HUDEP-2 (cell line): ENCODE results near the gene GFRAL.
"Not testable (repeated sequence)": the region's sequence is repeated elsewhere in the genome, so short reads cannot be mapped to it uniquely, and the experiment has no call there.

Source experiments
- DNase-seq, 76 experiments: peaks; one replicate each; lab custom pipeline; 2025; ENCODE audit not compliant: unreplicated experiment in 76 of 76; lab: John Stamatoyannopoulos, UW

GFRAL gene, protein sequence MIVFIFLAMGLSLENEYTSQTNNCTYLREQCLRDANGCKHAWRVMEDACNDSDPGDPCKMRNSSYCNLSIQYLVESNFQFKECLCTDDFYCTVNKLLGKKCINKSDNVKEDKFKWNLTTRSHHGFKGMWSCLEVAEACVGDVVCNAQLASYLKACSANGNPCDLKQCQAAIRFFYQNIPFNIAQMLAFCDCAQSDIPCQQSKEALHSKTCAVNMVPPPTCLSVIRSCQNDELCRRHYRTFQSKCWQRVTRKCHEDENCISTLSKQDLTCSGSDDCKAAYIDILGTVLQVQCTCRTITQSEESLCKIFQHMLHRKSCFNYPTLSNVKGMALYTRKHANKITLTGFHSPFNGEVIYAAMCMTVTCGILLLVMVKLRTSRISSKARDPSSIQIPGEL

DNA sequence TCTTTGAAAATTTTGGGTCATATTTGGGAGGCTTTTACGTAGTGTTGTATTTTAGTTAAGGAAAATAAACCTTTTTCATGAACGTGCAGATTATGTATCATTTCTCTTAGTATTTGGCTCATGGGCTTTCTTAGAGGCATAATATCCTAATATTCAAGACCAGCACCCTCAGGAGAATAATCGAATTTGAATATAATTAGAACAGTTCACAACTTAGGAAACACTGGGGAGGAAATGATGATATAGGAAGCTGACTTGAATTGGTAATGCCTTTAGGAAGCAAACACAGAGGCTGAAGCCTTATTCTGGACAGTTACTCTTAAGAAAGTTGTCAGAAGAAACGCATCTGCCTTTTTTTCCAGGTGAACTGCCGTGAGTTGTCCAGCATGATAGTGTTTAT, at the start of gene GFRAL:
Gene GFRAL, plus strand, starts transcription at position 301 of the 400 bp plus-strand sequence. Its CDS starts 86 bp downstream, at position 387.
- no peak for DNase-seq

DNA sequence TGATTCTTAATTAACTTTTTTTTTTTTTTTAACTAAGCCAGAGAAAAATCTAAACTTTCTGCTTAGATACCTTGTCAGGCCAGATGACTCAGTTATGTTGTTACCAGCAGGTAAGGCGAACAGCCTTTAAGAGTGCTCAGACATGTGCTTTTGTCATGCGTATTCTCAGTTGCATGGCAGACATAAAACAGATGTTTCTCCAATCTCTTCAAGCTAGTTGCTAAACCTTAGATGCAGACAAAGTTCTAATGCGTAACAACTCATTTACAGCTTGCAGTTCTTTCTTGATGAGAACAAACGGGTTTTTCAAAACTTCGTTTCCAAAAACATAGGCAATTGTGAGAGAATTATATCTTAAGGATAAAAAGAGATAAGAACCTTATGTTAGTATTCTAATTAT, 49.6 kb upstream of the GFRAL start:
- no peak for DNase-seq

DNA sequence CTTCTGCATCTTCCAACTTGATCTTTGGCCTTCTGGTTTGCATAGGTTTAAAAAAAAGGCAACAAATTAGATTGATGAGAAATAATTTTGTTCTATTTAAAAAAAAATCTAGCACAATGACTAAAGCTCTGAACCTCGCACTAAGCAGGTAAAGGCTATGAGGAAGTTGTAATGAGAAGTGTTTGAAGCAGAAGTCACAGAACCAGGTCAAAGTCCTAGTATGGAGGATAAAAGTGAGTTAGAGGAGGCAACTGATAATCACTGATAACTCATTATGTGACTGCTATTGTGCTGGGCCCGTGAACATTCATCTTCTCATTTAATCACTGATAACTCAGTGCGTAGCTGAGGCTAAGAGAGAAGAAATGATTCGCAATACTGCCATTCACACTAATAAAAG, 46.1 kb upstream of the GFRAL start:
- DNase-seq: no peak

DNA sequence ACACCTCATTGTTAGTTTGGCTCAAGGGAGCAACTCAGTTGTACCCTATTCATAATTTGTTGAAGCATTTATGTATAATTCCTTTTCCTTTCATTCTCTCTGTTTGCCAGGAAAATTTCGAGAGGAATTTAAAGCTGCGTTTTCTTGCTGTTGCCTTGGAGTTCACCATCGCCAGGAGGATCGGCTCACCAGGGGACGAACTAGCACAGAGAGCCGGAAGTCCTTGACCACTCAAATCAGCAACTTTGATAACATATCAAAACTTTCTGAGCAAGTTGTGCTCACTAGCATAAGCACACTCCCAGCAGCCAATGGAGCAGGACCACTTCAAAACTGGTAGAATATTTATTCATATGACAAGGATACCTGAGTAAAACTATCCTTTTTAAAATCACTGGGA, 45.2 kb upstream of the GFRAL start:
- no peak for DNase-seq

DNA sequence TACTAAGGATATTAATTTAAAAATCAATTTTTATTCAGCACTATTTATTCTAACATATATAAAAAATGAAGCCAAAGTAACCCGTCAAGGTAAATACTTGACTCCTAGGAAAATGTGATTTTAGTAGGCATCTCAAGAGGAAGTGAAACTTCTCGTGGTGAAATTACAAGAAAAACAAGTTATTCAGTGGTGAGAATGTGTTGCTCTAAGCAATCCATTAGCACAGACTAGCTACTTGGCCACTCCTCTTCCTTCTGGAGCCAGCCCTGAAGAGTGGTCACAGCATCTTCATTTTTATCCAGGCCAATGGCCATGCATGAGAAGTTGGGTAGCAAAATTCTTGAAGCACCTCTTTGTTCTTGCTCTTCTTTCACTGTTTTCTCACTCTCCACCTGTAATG, 40.4 kb upstream of the GFRAL start:
- DNase-seq: no peak

DNA sequence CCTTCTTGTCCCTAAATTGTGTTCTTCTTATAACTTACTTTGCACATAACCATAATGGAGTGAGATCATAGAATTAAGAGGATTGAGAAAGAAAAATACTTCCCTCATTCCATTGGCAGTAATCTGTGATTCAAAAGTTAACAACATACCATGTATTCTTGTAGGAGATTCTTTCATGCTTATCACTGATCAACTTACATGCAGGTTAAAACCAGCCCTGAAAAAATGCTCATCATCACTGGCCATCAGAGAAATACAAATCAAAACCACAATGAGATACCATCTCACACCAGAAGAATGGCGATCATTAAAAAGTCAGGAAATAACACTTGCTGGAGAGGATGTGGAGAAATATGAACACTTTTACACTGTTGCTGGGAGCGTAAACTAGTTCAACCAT, 36.5 kb upstream of the GFRAL start:
- no peak for DNase-seq

DNA sequence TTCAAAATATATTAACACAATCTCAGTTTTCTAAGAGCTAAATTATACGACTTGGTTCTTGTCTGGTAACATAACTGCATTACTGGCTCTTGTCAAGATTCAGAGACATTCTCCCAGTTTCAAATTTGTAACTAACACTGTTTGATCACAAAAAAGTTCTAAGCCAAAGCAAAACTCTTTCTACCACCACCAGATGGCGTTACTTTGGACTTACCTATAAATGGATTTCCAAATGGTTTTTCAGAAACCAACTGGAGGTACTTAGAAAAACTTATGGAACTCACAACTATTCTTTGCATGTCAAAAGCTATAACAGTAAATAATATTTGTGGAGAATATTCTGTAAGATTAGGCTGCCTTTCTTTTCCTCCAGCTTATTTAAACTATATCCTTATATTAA, 34.2 kb upstream of the GFRAL start:
- peak in 8 of 76 experiments; percentile 1 to 17 (median 11) for DNase-seq

DNA sequence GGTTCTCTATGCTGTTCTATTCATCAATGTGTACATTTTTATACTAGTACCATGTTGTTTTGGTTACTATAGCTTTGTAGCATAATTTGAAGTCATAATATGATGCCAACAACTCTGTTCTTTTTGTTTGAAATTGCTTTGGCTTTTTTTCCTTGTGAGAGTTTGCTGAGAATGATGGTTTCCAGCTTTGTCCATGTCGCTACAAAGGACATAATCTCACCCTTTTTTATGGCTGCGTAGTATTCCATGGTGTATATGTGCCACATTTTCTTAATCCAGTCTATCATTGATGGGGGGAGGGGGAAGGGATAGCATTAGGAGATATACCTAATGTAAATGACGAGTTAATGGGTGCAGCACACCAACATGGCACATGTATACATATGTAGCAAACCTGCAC, 30.1 kb upstream of the GFRAL start:
- DNase-seq: not testable (repeated sequence)

DNA sequence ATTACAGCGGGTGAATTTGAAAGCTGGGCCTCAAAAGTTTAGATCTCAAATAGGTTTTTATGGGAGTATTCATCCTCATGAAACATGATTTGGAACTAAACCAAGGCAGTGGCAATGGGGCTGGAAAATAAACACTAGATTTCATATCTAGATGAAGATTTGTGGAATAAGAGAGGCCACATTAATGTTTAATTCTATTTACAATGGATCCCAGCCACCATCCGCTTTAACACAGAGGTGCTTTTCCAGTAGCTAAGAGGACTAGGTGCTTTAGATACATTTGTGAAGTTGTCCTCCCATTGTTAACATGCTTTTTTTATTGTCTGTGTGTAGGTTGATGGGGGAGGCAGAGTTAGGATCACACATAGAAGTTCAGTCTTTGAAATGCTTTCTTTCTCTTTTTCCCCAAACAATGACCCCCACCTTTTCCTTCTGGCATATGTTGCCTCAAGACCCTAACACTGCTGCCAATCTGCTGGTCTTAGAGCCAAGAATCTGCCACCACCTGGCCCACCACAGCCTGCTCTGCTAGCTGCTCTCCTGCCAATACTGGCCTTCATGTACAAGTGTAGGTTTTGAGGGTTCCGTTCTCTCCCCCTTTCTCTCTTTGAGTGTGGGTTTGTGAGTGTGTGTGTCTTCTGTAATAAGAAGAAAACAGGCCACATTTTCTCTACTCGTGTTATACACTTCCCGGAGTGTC, 27.8 kb upstream of the GFRAL start:
- no peak for DNase-seq

DNA sequence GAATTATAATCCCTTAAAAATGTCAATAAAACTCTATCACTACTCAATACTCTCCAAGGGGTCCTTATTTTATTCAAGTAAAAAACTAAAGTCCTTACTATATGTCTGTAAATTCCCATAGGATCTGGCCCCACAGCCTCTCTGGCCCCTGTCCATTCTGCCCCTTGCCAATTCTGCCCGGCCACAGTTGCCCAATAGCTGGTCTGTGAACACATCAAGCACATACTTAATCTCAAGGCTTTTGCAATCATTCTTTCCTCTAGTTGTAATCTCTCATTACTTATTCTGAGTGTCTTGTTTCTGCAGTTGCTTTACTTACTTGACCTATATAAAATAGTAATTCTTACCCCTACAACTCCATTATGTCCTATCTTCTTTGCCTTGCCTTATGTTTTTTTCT, 22.5 kb upstream of the GFRAL start:
- DNase-seq: no peak

DNA sequence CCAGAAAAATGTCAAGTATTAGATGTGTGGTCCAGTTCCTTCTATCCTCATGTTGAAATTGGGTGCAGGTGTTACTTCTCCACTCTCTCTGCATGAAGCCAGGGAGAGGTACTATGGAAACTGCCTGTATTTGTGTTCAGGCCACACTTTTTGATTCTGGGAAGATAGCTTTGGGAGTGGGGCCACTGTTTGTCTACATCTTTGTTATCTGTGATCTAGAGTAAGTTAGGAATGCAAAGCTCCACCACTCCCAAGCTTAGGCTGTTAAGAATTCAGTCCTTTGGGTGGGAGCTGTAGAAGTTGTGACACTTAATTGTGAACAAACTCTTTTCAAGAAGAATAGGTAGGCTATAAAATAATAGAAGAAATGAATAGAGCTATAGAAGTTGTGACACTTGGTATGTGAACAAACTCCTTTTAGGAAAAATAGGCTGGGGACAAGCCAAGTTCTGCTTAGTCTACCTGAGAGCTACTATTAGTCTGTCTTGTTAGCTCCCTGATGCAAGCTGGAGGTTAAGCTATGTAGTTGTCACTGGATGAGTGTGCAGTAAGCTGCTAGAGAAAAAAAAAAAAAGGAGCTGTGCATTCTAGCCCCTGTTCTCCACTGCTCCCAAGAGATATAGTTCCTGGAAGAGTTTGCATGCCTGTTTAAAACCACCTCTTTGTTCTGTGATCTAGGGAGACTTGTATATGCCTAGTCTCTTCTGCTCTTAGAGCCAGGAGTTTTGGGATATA, 7.1 kb upstream of the GFRAL start:
- DNase-seq: no peak

DNA sequence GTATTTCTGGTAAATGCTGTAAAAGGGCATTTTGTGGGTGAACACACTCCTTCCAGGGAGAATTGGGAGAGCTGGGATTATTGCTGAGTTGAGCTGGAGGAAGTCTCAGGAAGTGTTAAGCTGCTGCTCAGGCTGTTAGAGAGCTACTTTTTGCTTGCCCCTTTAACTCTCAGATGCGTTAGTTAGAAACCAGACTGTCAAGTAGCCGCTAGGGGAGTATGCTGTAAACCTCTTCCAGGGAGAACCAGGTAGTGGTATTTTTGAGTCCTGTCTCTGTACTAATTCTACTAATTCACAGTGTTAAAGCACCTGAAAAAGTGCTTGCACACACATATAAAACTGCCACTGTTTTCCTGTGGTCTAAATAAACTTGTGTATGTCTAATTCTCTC, 6.6 kb upstream of the GFRAL start:
- no peak for DNase-seq

DNA sequence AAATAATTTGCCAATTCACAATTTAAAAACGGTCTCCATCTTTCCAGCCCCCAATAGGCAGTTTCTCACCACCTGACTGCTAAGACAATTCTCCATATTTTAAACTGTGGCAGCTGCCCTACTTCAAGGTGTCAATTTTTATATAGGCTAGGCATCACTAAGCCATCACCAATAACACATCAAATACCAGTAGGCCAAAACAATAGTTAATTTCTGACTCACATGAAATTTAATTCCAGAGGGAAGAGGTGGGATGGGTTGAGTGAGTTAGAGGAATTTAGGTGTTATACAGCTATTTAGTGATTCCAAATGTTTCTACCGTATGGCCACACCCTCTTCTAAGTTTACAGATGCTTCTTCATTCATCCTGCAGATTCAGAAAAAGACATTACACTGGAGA, 49.9 kb downstream of the GFRAL start:
- DNase-seq: no peak

DNA sequence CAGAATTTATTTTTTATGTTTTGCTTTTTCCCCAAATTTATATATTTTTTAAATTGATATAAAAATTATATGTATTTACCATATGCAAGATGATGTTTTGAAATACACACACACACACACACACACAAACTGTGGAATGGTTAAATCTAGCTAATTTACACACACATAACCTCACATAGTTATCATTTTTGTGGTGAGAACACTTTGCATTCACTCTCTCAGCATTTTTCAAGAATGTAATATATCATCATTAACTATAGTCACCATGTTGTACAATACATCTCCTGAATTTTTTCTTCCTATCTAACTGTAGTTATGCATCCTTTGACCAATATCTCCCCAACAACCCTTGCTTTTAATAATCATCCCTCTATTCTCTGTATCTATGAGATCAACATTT, 52.2 kb downstream of the GFRAL start:
- DNase-seq: no peak

DNA sequence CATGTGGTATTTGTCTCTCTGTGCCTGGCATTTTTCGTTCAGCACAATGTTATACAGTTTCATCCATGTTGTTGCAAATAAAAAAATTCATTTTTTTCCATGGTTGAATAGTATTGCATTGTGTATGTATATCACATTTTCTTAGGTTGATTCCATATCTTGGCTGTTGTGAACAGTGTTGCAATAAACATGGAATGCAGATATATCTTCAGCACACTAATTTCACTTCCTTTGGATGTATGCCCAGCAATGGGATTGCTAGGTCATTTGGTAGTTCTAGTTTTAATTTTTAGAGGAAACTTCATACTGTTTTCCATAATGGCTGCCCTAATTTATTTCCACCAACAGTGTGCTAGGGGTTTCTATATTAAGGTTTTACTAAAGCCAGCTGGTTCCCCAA, 52.6 kb downstream of the GFRAL start:
- DNase-seq: no peak

DNA sequence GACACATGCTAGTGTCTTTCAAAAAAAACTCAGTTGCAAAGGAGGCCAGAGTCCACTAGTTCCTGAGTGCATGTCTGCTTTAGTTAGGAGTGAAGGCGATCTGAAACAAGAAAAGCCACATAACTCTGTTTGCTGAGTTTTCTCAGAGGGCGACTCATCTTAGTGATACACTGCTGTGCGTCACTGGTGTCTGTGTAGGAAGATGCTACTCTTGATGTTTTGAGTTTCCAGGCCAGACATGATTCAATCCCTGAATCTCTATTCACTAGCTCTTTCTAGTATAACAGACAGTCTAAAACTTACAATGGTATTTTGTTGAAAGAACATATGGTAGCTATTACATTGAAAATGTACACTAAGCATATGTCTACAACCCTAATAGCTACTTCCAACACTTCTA, 60.9 kb downstream of the GFRAL start:
- no peak for DNase-seq

DNA sequence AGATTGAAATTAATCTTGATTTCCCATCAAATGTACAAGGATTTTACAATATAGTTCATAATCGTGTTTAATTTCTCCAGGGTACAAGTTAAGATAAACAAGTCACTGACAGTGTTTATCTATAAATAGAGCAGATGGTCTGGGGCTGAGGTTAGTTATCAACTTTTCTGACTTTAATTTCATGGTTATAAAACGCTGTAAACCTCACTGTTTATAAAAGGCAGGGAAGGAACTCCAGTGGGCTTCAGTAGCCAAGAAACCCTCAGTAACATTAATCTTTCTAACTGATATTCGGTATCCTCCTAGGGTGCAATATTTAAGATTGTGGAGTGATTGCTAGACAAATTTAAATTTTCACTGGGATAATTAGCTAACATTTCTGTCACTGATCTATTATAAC, 68.6 kb downstream of the GFRAL start:
- no peak for DNase-seq

DNA sequence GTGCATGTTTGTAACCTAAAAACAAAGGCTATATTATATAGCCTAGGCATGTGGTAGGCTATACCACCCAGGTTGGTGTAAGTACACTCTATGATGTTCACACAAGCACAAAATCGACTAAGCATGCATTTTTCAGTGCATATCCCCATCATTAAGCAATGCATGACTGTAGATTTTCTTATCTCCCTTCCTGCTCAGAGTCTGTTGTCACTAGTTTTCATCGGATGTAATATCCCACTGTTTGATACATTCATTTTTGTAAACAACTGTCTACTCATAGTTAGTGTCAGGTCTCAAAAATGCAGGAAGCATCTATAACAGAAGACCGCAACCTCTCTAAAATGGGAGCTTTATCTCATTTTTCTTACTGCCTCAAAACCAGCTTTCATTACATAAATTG, 70.7 kb downstream of the GFRAL start:
- DNase-seq: no peak

DNA sequence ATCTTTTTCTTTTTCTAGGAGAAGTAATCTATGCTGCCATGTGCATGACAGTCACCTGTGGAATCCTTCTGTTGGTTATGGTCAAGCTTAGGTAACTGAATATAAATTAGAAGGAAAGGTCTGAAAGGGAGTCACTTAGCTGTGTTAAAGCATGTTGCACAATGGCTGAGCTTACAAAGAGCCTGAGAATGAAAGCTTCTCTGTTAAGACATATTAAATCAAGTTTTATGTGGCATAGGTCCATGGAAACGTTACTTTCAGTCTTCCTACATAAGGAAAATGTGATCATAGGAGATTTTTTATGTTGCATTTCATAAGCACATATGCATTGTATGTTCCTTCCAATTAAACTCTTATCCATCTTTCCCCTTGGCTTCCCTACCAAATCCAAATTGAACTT, 72.1 kb downstream of the GFRAL start:
- DNase-seq: no peak

DNA sequence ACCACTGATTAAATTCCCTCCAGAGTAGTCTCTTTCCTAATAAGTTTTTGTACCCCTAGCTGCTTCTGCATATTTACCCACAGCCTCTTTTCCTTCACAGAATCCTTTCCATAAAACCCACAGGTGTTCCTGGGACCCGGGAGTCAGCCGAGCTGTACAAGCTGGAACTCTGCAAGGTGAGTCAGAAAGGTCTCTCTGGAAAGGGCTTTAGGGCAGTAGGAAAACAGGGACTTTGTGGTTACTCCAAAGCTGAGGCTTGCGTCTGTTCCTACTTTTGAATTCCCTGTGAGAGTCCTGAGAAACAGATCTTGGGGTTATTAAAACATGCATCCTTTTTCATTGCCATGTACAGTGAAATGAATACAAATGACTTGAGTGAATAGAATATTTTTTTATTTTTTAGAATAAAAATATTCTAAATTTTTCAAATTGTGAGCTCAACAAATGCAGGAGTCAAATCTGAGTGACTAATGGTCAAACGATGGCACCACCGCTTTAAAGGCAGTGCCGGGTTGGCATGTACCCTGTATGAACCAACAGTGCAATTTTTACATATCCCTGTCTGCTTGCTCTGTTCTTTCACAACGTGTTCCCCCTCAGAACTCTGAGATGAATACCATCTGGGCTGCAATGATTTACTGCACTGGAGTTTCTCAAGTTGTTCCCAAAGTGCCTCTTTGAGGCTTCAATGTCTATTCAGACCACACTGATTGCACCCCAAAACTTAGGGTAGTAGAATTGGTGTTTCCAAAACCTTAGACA, 78.4 kb downstream of the GFRAL start:
- no peak for DNase-seq

DNA sequence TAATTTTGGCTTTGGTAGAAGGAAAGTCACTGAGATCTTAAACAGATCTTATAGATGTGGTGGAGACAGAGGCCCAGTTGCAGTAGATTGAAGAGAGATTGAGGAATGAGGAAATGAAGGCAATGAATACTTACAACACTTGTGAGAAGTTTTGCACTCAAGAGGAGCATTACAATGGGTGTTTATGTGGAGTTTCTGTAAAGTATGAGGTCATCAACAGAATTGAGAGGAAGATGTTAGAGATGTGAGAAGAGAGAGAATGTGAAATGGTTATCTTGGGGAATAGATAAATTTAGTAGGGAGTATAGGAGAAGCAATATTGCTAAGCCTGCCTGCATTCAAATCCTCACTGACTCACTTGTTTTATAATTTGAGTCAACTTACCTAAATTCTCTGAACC, 83.4 kb downstream of the GFRAL start:
- no peak for DNase-seq
